Transverse colon (tissue), 4 donors: ENCODE results near the gene HPSE2. TPM values are rescaled to one million over a fixed set of nuclear protein-coding genes. Genes with fewer than 3 reads are reported as not detected.

Experiments used
- DNase-seq: peaks from one replicate; pipeline ENCODE4 v3.0.0-alpha.2; 2019
- H3K27ac ChIP-seq, 4 donors: fragments of 200-600 bp; sonication (generic); 2 replicates each; pipeline ENCODE4 v1.5.1; 2016 to 2018; ENCODE audit warnings: inconsistent platforms in 4 of 4
- H3K27me3 ChIP-seq: fragments of 200-600 bp; sonication (generic); 2 replicates; pipeline ENCODE4 v1.5.1; 2017; ENCODE audit warnings: inconsistent platforms
- H3K36me3 ChIP-seq, 4 donors: fragments of 200-600 bp; sonication (generic); 2 replicates each; pipeline ENCODE4 v1.5.1; 2017 to 2019; ENCODE audit warnings: inconsistent platforms in 4 of 4
- H3K4me1 ChIP-seq, 4 donors: fragments of 200-600 bp; sonication (generic); 2 replicates each; pipeline ENCODE4 v1.5.1; 2017 to 2020; ENCODE audit warnings: inconsistent platforms in 4 of 4
- H3K4me3 ChIP-seq, 4 donors: fragments of 200-600 bp; sonication (generic); 1 replicate in 1 of 4; 2 replicates in 3 of 4; pipeline versions ENCODE4 v1.5.1 to v1.6.1; 2017 to 2019; ENCODE audit warnings: inconsistent platforms in 4 of 4
- H3K9me3 ChIP-seq, 2 donors: fragments of 200-600 bp; sonication (generic); 2 replicates each; pipeline ENCODE4 v1.5.1; 2017 to 2019; ENCODE audit warnings: inconsistent platforms in 2 of 2
- CTCF ChIP-seq, 5 experiments: fragments of 200-600 bp in 3 of 5; fragments of 450-650 bp in 2 of 5; sonication (generic) in 3 of 5; IDR thresholded peaks; 1 replicate in 2 of 5; 2 replicates in 3 of 5; pipeline ENCODE4 v1.5.1; 2016 to 2017; ENCODE audit warnings: antibody characterized with exemption in 5 of 5, inconsistent platforms in 3 of 5, mild to moderate bottlenecking in 2 of 5, moderate library complexity in 1 of 5
- EP300 ChIP-seq: sonication (generic); formaldehyde crosslinking; IDR thresholded peaks from one replicate; pipeline ENCODE4 v1.6.1; 2017; ENCODE audit warnings: antibody characterized with exemption, low read depth
- POLR2A ChIP-seq: fragments of 450-650 bp; IDR thresholded peaks from one replicate; pipeline ENCODE4 v1.6.1; 2016; ENCODE audit warnings: antibody characterized with exemption, mild to moderate bottlenecking, moderate library complexity
- POLR2AphosphoS5 ChIP-seq, 3 donors: sonication (generic); formaldehyde crosslinking; IDR thresholded peaks; one replicate each; pipeline ENCODE4 v1.6.1; 2016; ENCODE audit warnings: antibody characterized with exemption in 3 of 3
- WGBS, 2 donors: methylation state at CpG; one replicate each; pipeline ENCODE4 v1.1.5; 2018; ENCODE audit warnings: low coverage in 1 of 2; 5-methylcytosine and 5-hydroxymethylcytosine counted together
- in situ Hi-C, 4 donors: fragments of 200-750 bp; cut with MboI; loops; one replicate each; pipeline versions ENCODE4 v1.15.0 to v1.15.1; 2017; ENCODE audit warnings: low sequenced_read_pairs in 3 of 4, low pct_ligation_motif_present in 1 of 4, low pct_unique_long_range_greater_than_20kb in 1 of 4
- intact Hi-C: fragments of 100-400 bp; cut with DNase I; formaldehyde crosslinking; loops from one replicate; pipeline ENCODE4 v1.15.1; 2023; ENCODE audit warnings: low total_unique reads
- total RNA-seq, 4 donors: library from RNA; depleted of rRNA; stranded (reverse); fragments of >200 nt; gene quantifications; one replicate each; pipeline ENCODE4 v1.1.0, GENCODE V29; 2016

Gene HPSE2
- total RNA-seq, 4 donors from 2014 or later = 2.2 to 3.0 TPM; not detected in 2

DNA sequence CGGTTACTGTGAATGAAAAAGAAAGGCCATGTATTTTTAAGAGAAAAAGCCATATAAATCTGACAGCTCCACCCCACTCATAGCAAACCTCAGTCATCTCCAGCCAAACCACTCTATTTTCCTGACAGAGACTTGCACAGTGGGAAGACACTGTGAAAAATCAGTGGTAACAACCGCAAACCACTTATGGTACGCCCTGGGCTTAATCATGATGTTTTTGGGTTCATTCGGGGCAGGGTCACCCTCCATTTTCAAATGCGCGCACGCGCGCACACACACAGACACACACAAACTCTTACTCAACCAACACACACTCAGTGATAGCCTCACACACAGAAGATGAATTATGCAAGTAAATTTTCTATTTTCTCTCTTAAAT, 706.9 kb downstream of the HPSE2 start:
- in situ Hi-C loops = no loop called here
- Histone ChIP-seq H3K9me3 (no peaks in the 10 kb centered on the region), H3K4me3 (no peak overlapping the region), H3K27ac (no peak overlapping the region), H3K27me3 (no peaks in the 10 kb centered on the region), H3K4me1 (peaks cover 0 to 8% (median 0%) of the 10 kb centered on the region in 4 donors), H3K36me3 (no peaks in the 10 kb centered on the region)
- TF ChIP-seq POLR2A (no peak), EP300 (no peak), CTCF (IDR thresholded peaks at IDR 0.05) (no peak), POLR2AphosphoS5 (IDR thresholded peaks at IDR 0.05) (no peak)
- intact Hi-C loops = no loop called here
- DNase-seq = no peak
- WGBS, 2 donors = 90 to 93% methylated on average over 8 to 9 of the region's 9 CpGs

GRCh38 chr10:98528166-98528804, 707.4 kb downstream of the HPSE2 start:
- H3K27me3 ChIP-seq = no peaks in the 10 kb centered on the region
- no peak overlapping the region for H3K4me3 ChIP-seq
- peaks cover 0 to 8% (median 0%) of the 10 kb centered on the region in 4 donors for H3K4me1 ChIP-seq
- no peaks in the 10 kb centered on the region for H3K36me3 ChIP-seq
- H3K9me3 ChIP-seq = no peaks in the 10 kb centered on the region
- no peak for DNase-seq
- H3K27ac ChIP-seq = no peak overlapping the region
- TF ChIP-seq POLR2A (no peak), EP300 (no peak), POLR2AphosphoS5 (IDR thresholded peaks at IDR 0.05) (no peak), CTCF (IDR thresholded peaks at IDR 0.05) (no peak)
- in situ Hi-C loops = no loop called here
- WGBS, 2 donors = 67 to 68% methylated on average over 8 of the region's 8 CpGs
- intact Hi-C loops = no loop called here

DNA sequence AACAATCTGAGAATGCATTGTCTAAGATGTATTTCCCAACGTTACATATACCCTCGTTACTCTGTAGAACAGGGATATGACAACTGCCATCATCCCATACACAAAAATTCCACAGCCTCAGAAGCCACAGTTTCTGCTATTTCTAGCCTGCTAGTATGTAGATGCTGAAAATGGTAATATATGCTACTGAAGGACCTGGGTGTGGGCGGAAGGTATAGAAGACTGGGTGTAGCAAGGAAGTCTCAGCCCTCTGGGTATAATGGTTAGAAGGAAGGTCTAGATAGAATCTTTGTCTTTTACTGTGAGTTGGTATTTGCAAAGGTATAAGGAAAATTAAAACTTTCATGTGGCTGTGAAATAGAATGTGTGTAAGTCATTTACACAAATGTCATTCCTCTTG, 709.7 kb downstream of the HPSE2 start:
- intact Hi-C loops = no loop called here

GRCh38 chr10:98524124-98524523, 711.5 kb downstream of the HPSE2 start:
- Histone ChIP-seq H3K4me1 (peaks cover 0 to 8% (median 0%) of the 10 kb centered on the region in 4 donors), H3K36me3 (no peaks in the 10 kb centered on the region), H3K27ac (no peak overlapping the region), H3K9me3 (no peaks in the 10 kb centered on the region), H3K4me3 (no peak overlapping the region), H3K27me3 (no peaks in the 10 kb centered on the region)
- WGBS, 2 donors = 91 to 92% methylated on average over 6 to 8 of the region's 8 CpGs
- intact Hi-C loops (no loop called here), in situ Hi-C loops (no loop called here)
- DNase-seq = no peak
- TF ChIP-seq CTCF (IDR thresholded peaks at IDR 0.05) = no peak
- no peak for TF ChIP-seq POLR2AphosphoS5 (IDR thresholded peaks at IDR 0.05)
- TF ChIP-seq EP300 = no peak
- no peak for TF ChIP-seq POLR2A

More for the DNA sequence above, 709.7 kb downstream of the HPSE2 start:
- TF ChIP-seq EP300 (no peak), CTCF (IDR thresholded peaks at IDR 0.05) (no peak)
- DNase-seq = no peak
- Histone ChIP-seq H3K27me3 (no peaks in the 10 kb centered on the region), H3K9me3 (no peaks in the 10 kb centered on the region), H3K4me1 (peaks cover 0 to 8% (median 0%) of the 10 kb centered on the region in 4 donors), H3K4me3 (no peak overlapping the region), H3K27ac (no peak overlapping the region), H3K36me3 (no peaks in the 10 kb centered on the region)
- WGBS, 2 donors = 77 to 82% methylated on average over 3 of the region's 3 CpGs
- in situ Hi-C loops = no loop called here
